HCT116 (cell line): ENCODE results near the gene TEX19.

Experiments
- ATF3 ChIP-seq: IDR thresholded peaks from 2 replicates; pipeline ENCODE4 v1.6.1; 2012
- EZH2 ChIP-seq: fragments of 200-600 bp; sonication (generic); IDR thresholded peaks from 2 replicates; pipeline ENCODE4 v1.6.1; 2017; ENCODE audit warnings: antibody characterized with exemption, mixed run types
- EZH2phosphoT487 ChIP-seq: fragments of 200-600 bp; IDR thresholded peaks from 2 replicates; pipeline ENCODE4 v1.6.1; 2018; ENCODE audit warnings: antibody characterized with exemption, borderline replicate concordance
- ZBTB33 ChIP-seq: IDR thresholded peaks from 2 replicates; pipeline ENCODE4 v1.6.1; 2011; ENCODE audit warnings: mild to moderate bottlenecking, low read length, moderate library complexity; ENCODE audit not compliant: insufficient replicate concordance; ENCODE audit errors: extremely low read depth
- TF ChIP-seq, protein P1 (sequence below): IDR thresholded peaks from 2 replicates; pipeline ENCODE4 v1.6.1; 2012; ENCODE audit warnings: low read depth
- TF ChIP-seq, protein P2 (sequence below), 3 experiments: fragments of 200-600 bp in 1 of 3; sonication (generic) in 1 of 3; IDR thresholded peaks in 2 of 3; conservative IDR thresholded peaks in 1 of 3; 2 replicates each; pipeline ENCODE4 v1.5.1; 2012 to 2017; ENCODE audit warnings: low read depth in 2 of 3, low read length in 2 of 3, antibody characterized with exemption in 1 of 3, borderline replicate concordance in 1 of 3, control low read depth in 1 of 3, mild to moderate bottlenecking in 1 of 3, mixed read lengths in 1 of 3, mixed run types in 1 of 3, moderate library complexity in 1 of 3; ENCODE audit not compliant: insufficient read depth in 1 of 3

DNA sequence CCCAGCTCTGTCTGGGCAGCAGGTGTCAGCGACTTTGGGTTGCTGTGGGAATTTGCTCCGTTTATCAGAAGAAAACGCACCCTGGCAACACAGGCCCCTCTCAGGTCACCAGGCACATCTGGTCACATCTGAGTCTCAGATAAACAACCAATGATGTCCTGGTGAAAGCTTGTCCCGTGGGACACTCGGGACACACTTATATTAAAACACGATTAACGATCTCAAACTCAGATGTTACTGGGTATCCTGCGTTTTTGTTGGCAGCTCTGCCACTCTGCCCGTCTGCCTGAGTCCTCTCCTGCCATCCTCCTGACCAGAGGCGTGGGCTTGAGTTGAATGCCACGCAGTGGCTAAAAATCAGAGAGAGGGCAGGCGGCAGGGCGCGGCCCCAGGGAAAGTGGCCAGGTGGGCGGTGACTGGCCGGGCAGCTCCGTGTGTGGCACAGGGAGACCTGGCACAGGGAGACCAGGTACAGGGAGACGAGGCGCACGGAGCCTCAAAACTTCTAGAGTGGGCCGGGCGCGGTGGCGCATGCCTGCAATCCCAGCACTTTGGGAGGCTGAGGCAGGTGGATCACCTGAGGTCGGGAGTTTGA is 27.6 kb upstream of the TEX19 start:
- no peak for TF ChIP-seq EZH2phosphoT487
- TF ChIP-seq, protein P1, sequence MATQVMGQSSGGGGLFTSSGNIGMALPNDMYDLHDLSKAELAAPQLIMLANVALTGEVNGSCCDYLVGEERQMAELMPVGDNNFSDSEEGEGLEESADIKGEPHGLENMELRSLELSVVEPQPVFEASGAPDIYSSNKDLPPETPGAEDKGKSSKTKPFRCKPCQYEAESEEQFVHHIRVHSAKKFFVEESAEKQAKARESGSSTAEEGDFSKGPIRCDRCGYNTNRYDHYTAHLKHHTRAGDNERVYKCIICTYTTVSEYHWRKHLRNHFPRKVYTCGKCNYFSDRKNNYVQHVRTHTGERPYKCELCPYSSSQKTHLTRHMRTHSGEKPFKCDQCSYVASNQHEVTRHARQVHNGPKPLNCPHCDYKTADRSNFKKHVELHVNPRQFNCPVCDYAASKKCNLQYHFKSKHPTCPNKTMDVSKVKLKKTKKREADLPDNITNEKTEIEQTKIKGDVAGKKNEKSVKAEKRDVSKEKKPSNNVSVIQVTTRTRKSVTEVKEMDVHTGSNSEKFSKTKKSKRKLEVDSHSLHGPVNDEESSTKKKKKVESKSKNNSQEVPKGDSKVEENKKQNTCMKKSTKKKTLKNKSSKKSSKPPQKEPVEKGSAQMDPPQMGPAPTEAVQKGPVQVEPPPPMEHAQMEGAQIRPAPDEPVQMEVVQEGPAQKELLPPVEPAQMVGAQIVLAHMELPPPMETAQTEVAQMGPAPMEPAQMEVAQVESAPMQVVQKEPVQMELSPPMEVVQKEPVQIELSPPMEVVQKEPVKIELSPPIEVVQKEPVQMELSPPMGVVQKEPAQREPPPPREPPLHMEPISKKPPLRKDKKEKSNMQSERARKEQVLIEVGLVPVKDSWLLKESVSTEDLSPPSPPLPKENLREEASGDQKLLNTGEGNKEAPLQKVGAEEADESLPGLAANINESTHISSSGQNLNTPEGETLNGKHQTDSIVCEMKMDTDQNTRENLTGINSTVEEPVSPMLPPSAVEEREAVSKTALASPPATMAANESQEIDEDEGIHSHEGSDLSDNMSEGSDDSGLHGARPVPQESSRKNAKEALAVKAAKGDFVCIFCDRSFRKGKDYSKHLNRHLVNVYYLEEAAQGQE = no peak
- TF ChIP-seq ZBTB33 = no peak
- no peak for TF ChIP-seq ATF3
- TF ChIP-seq, protein P2, sequence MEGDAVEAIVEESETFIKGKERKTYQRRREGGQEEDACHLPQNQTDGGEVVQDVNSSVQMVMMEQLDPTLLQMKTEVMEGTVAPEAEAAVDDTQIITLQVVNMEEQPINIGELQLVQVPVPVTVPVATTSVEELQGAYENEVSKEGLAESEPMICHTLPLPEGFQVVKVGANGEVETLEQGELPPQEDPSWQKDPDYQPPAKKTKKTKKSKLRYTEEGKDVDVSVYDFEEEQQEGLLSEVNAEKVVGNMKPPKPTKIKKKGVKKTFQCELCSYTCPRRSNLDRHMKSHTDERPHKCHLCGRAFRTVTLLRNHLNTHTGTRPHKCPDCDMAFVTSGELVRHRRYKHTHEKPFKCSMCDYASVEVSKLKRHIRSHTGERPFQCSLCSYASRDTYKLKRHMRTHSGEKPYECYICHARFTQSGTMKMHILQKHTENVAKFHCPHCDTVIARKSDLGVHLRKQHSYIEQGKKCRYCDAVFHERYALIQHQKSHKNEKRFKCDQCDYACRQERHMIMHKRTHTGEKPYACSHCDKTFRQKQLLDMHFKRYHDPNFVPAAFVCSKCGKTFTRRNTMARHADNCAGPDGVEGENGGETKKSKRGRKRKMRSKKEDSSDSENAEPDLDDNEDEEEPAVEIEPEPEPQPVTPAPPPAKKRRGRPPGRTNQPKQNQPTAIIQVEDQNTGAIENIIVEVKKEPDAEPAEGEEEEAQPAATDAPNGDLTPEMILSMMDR (IDR thresholded peaks at IDR 0.05 in 2 of 3, conservative IDR thresholded peaks at IDR 0.05 in 1 of 3; ENCODE audit: borderline replicate concordance in 1 of 3, insufficient read depth in 1 of 3, low read depth in 2 of 3, low read length in 2 of 3) = no peak
- no peak for TF ChIP-seq EZH2
